CD14-positive monocyte (primary cell): ENCODE measurements around the gene VPS37B. TPM values are rescaled to one million over a fixed set of nuclear protein-coding genes. Genes with fewer than 3 reads are reported as not detected.

Experiments used
- DNase-seq, 3 donors: peaks; one replicate each; pipeline ENCODE4 v3.0.0-alpha.2; 2011 to 2022
- H2AFZ ChIP-seq: 2 replicates; pipeline ENCODE4 v1.6.0; 2012; ENCODE audit warnings: mild to moderate bottlenecking, low read depth, low read length, inconsistent platforms; ENCODE audit not compliant: insufficient read depth, poor library complexity, severe bottlenecking
- H3K27ac ChIP-seq, 2 donors: 1 replicate in 1 of 2; 2 replicates in 1 of 2; pipeline ENCODE4 v1.5.1; 2012 to 2013; ENCODE audit warnings: low read length in 2 of 2, control low read depth in 1 of 2, inconsistent platforms in 1 of 2, low read depth in 1 of 2, mild to moderate bottlenecking in 1 of 2
- H3K27me3 ChIP-seq, 2 donors: one replicate each; pipeline versions ENCODE4 v1.6.0 to v1.6.1; 2011 to 2013; ENCODE audit warnings: low read length in 2 of 2; ENCODE audit not compliant: control insufficient read depth in 2 of 2, insufficient read depth in 2 of 2
- H3K36me3 ChIP-seq, 2 donors: replicated peaks in 1 of 2; 1 replicate in 1 of 2; 2 replicates in 1 of 2; pipeline versions ENCODE4 v1.5.1 to v1.6.1; 2012 to 2013; ENCODE audit warnings: low read length in 2 of 2, control low read depth in 1 of 2, inconsistent platforms in 1 of 2, mild to moderate bottlenecking in 1 of 2; ENCODE audit not compliant: insufficient read depth in 2 of 2, control insufficient read depth in 1 of 2
- H3K4me1 ChIP-seq, 2 donors: 1 replicate in 1 of 2; 2 replicates in 1 of 2; pipeline versions ENCODE4 v1.5.1 to v1.6.1; 2012 to 2013; ENCODE audit warnings: low read length in 2 of 2, control low read depth in 1 of 2, inconsistent platforms in 1 of 2, mild to moderate bottlenecking in 1 of 2, moderate library complexity in 1 of 2; ENCODE audit not compliant: insufficient read depth in 2 of 2, control insufficient read depth in 1 of 2
- H3K4me2 ChIP-seq: replicated peaks from 2 replicates; pipeline ENCODE3; 2012; ENCODE audit warnings: low read length, moderate library complexity, mild to moderate bottlenecking; ENCODE audit not compliant: poor library complexity, severe bottlenecking; ENCODE audit errors: extremely low read depth
- H3K4me3 ChIP-seq, 3 experiments: fragments of 200-600 bp in 1 of 3; sonication (generic) in 1 of 3; replicated peaks in 1 of 3; 1 replicate in 2 of 3; 2 replicates in 1 of 3; pipeline ENCODE4 v1.5.1; 2011 to 2013; ENCODE audit warnings: low read length in 3 of 3, mild to moderate bottlenecking in 3 of 3, control low read depth in 2 of 3, low read depth in 2 of 3, inconsistent platforms in 1 of 3, moderate library complexity in 1 of 3
- H3K79me2 ChIP-seq: 2 replicates; pipeline ENCODE4 v1.6.0; 2012; ENCODE audit warnings: mild to moderate bottlenecking, control low read depth, inconsistent platforms, low read length, moderate library complexity; ENCODE audit not compliant: insufficient read depth
- H3K9ac ChIP-seq: 2 replicates; pipeline ENCODE4 v1.6.0; 2017; ENCODE audit warnings: low read length, mild to moderate bottlenecking; ENCODE audit not compliant: insufficient read depth, poor library complexity, severe bottlenecking
- H3K9me3 ChIP-seq, 2 donors: replicated peaks in 1 of 2; 1 replicate in 1 of 2; 2 replicates in 1 of 2; pipeline versions ENCODE4 v1.5.1 to v1.6.1; 2012 to 2013; ENCODE audit warnings: low read length in 2 of 2, control low read depth in 1 of 2; ENCODE audit not compliant: control insufficient read depth in 1 of 2, insufficient read depth in 1 of 2
- H4K20me1 ChIP-seq: 2 replicates; pipeline ENCODE4 v1.6.0; 2012; ENCODE audit warnings: mild to moderate bottlenecking, low read length, control low read depth, moderate library complexity; ENCODE audit not compliant: insufficient read depth
- H3K27ac Mint-ChIP-seq, 7 donors: one replicate each; pipeline ENCODE4 v1.8.0; 2020; ENCODE audit warnings: mild to moderate bottlenecking in 7 of 7, mixed read lengths in 7 of 7, moderate library complexity in 6 of 7, inconsistent platforms in 2 of 7
- H3K27me3 Mint-ChIP-seq, 3 donors: one replicate each; pipeline ENCODE4 v1.8.0; 2021 to 2022; ENCODE audit warnings: low read depth in 3 of 3, mild to moderate bottlenecking in 3 of 3, mixed read lengths in 3 of 3, moderate library complexity in 3 of 3, inconsistent platforms in 1 of 3
- H3K36me3 Mint-ChIP-seq, 2 donors: one replicate each; pipeline ENCODE4 v1.8.0; 2020; ENCODE audit warnings: mixed read lengths in 2 of 2, inconsistent platforms in 1 of 2, mild to moderate bottlenecking in 1 of 2
- H3K4me1 Mint-ChIP-seq: one replicate; pipeline ENCODE4 v1.8.0; 2020; ENCODE audit warnings: mild to moderate bottlenecking, mixed read lengths
- H3K4me3 Mint-ChIP-seq, 2 donors: one replicate each; pipeline ENCODE4 v1.8.0; 2020; ENCODE audit warnings: mild to moderate bottlenecking in 2 of 2, mixed read lengths in 2 of 2, moderate library complexity in 1 of 2
- H3K9me3 Mint-ChIP-seq, 7 donors: one replicate each; pipeline ENCODE4 v1.8.0; 2020 to 2022; ENCODE audit warnings: mixed read lengths in 7 of 7, mild to moderate bottlenecking in 6 of 7, moderate library complexity in 6 of 7, inconsistent platforms in 2 of 7
- CTCF ChIP-seq: fragments of 200-600 bp; IDR thresholded peaks from one replicate; pipeline ENCODE4 v1.8.0; 2022; ENCODE audit warnings: antibody characterized with exemption, mild to moderate bottlenecking
- WGBS: methylation state at CpG from one replicate; pipeline ENCODE4 v1.1.5; 2013; ENCODE audit warnings: missing lambda C conversion rate; ENCODE audit not compliant: insufficient coverage; 5-methylcytosine and 5-hydroxymethylcytosine counted together
- intact Hi-C, 2 donors: fragments of 100-400 bp; cut with micrococcal nuclease; formaldehyde crosslinking; loops; one replicate each; pipeline versions ENCODE4 v1.15.0 to v1.15.1; 2023
- polyA plus RNA-seq, 3 donors: library from polyadenylated mRNA; depleted of rRNA in 1 of 3; unstranded in 2 of 3; stranded (reverse) in 1 of 3; fragments of 300-500 nt in 2 of 3; fragments of >200 nt in 1 of 3; fragmentation: Illumina TruSeq in 2 of 3; gene quantifications; 1 replicate in 2 of 3; 2 replicates in 1 of 3; pipeline ENCODE4 v1.2.3, GENCODE V29; 2012 to 2021

Gene VPS37B
- polyA plus RNA-seq, 3 donors = 12.3 to 34.3 (median 16.4) TPM

GRCh38 chr12:122862872-122863701 is 32.8 kb downstream of the VPS37B start:
- Mint-ChIP-seq H3K9me3 (no peaks in the 10 kb centered on the region), H3K4me1 (no peaks in the 10 kb centered on the region), H3K27ac (peak overlapping the region in 2 of 7 donors; percentile 25 to 70), H3K36me3 (peaks cover 35 to 47% of the 10 kb centered on the region in 2 donors), H3K27me3 (peaks cover 0 to 2% (median 0%) of the 10 kb centered on the region in 3 donors), H3K4me3 (no peak overlapping the region)
- Histone ChIP-seq H3K4me2 (no peak overlapping the region), H3K9ac (no peak overlapping the region), H3K4me1 (peaks cover 0 to 4% of the 10 kb centered on the region in 2 donors), H4K20me1 (peaks cover 61% of the 10 kb centered on the region), H3K36me3 (peaks cover 31 to 45% of the 10 kb centered on the region in 2 donors), H3K27me3 (no peaks in the 10 kb centered on the region), H2AFZ (no peak overlapping the region), H3K4me3 (no peak overlapping the region), H3K27ac (no peak overlapping the region), H3K79me2 (peaks cover 3% of the 10 kb centered on the region), H3K9me3 (no peaks in the 10 kb centered on the region)
- intact Hi-C loops = no loop called here
- no peak for TF ChIP-seq CTCF
- WGBS = 96% methylated on average over 6 of the region's 12 CpGs
- DNase-seq = no peak

- H2AFZ ChIP-seq = no peak overlapping the region
- intact Hi-C loops = no loop called here
- no peaks in the 10 kb centered on the region for H3K9me3 ChIP-seq
- Mint-ChIP-seq H3K36me3 (peaks cover 27 to 38% of the 10 kb centered on the region in 2 donors), H3K4me3 (no peak overlapping the region), H3K9me3 (no peaks in the 10 kb centered on the region), H3K27me3 (peaks cover 0 to 2% (median 0%) of the 10 kb centered on the region in 3 donors), H3K4me1 (no peaks in the 10 kb centered on the region), H3K27ac (peak overlapping the region in 2 of 7 donors; percentile 35 to 57)
- H4K20me1 ChIP-seq = peaks cover 52% of the 10 kb centered on the region
- H3K9ac ChIP-seq = no peak overlapping the region
- H3K4me2 ChIP-seq = no peak overlapping the region
- TF ChIP-seq CTCF = no peak
- H3K36me3 ChIP-seq = peaks cover 21 to 36% of the 10 kb centered on the region in 2 donors
- 88% methylated on average over 14 of the region's 20 CpGs for WGBS
- no peak overlapping the region for H3K4me3 ChIP-seq
- peaks cover 0 to 4% of the 10 kb centered on the region in 2 donors for H3K4me1 ChIP-seq
- no peak overlapping the region for H3K27ac ChIP-seq
- H3K79me2 ChIP-seq = no peaks in the 10 kb centered on the region
- DNase-seq = no peak
- no peaks in the 10 kb centered on the region for H3K27me3 ChIP-seq
Observed at GRCh38 chr12:122862110-122862634, 33.8 kb downstream of the VPS37B start.
